Naive thymus-derived CD4-positive, alpha-beta T cell (primary cell): ENCODE data around the gene CFAP99. TPM values are rescaled to one million over a fixed set of nuclear protein-coding genes. Genes with fewer than 3 reads are reported as not detected.

Source experiments
- ATAC-seq: fragments of 150-1000 bp; cut with Tn5 transposase; 2 replicates; pipeline ENCODE4 v1.10.0; 2021; ENCODE audit warnings: mild to moderate bottlenecking, moderate library complexity
- CTCF ChIA-PET: fragments of 350-600 bp; sonication (Branson Sonifier 250); formaldehyde crosslinking; loops from one replicate; lab custom pipeline; 2021; ENCODE audit warnings: antibody characterized with exemption; lab: Charles Lee
- POLR2A ChIA-PET: fragments of 350-600 bp; sonication (Branson Sonifier 250); formaldehyde crosslinking; loops from one replicate; lab custom pipeline; 2021; ENCODE audit warnings: antibody characterized with exemption, inconsistent platforms; lab: Charles Lee
- DNase-seq, 9 donors: peaks; one replicate each; pipeline versions ENCODE4 v3.0.0 to v3.0.0-alpha.2; 2020 to 2022; ENCODE audit warnings: mixed read lengths in 1 of 9
- H3K27ac ChIP-seq: one replicate; pipeline ENCODE4 v1.7.0; 2013; ENCODE audit warnings: mild to moderate bottlenecking, low read depth, low read length, moderate library complexity
- H3K27me3 ChIP-seq, 2 donors: one replicate each; pipeline ENCODE4 v1.7.0; 2013; ENCODE audit warnings: low read length in 2 of 2, mild to moderate bottlenecking in 2 of 2, moderate library complexity in 2 of 2; ENCODE audit not compliant: control insufficient read depth in 2 of 2, insufficient read depth in 2 of 2
- H3K36me3 ChIP-seq, 3 experiments: 1 replicate in 2 of 3; 2 replicates in 1 of 3; pipeline ENCODE4 v1.7.0; 2013; ENCODE audit warnings: low read length in 3 of 3, mild to moderate bottlenecking in 3 of 3, moderate library complexity in 1 of 3; ENCODE audit not compliant: insufficient read depth in 3 of 3, control insufficient read depth in 2 of 3
- H3K4me1 ChIP-seq, 2 donors: one replicate each; pipeline ENCODE4 v1.7.0; 2013; ENCODE audit warnings: low read length in 2 of 2, mild to moderate bottlenecking in 2 of 2, moderate library complexity in 1 of 2; ENCODE audit not compliant: control insufficient read depth in 2 of 2, insufficient read depth in 2 of 2
- H3K4me3 ChIP-seq: 2 replicates; pipeline ENCODE4 v1.7.0; 2013; ENCODE audit warnings: mild to moderate bottlenecking, low read length
- H3K9me3 ChIP-seq, 3 experiments: 1 replicate in 2 of 3; 2 replicates in 1 of 3; pipeline ENCODE4 v1.7.0; 2013; ENCODE audit warnings: low read length in 3 of 3; ENCODE audit not compliant: control insufficient read depth in 2 of 3
- H3K27ac Mint-ChIP-seq, 9 donors: one replicate each; pipeline ENCODE4 v1.8.0; 2020 to 2022; ENCODE audit warnings: mixed read lengths in 9 of 9, mild to moderate bottlenecking in 8 of 9, moderate library complexity in 5 of 9, inconsistent platforms in 2 of 9
- H3K27me3 Mint-ChIP-seq, 5 donors: one replicate each; pipeline ENCODE4 v1.8.0; 2021 to 2022; ENCODE audit warnings: mixed read lengths in 5 of 5, mild to moderate bottlenecking in 1 of 5
- H3K36me3 Mint-ChIP-seq, 5 donors: one replicate each; pipeline ENCODE4 v1.8.0; 2020 to 2022; ENCODE audit warnings: mixed read lengths in 5 of 5, mild to moderate bottlenecking in 3 of 5, inconsistent platforms in 1 of 5
- H3K4me1 Mint-ChIP-seq, 7 donors: one replicate each; pipeline ENCODE4 v1.8.0; 2020 to 2022; ENCODE audit warnings: mixed read lengths in 7 of 7, mild to moderate bottlenecking in 3 of 7, inconsistent platforms in 1 of 7
- H3K4me3 Mint-ChIP-seq, 10 donors: one replicate each; pipeline ENCODE4 v1.8.0; 2020 to 2022; ENCODE audit warnings: mild to moderate bottlenecking in 10 of 10, mixed read lengths in 10 of 10, moderate library complexity in 6 of 10, inconsistent platforms in 2 of 10
- H3K9me3 Mint-ChIP-seq, 11 donors: one replicate each; pipeline ENCODE4 v1.8.0; 2020 to 2022; ENCODE audit warnings: mixed read lengths in 11 of 11, mild to moderate bottlenecking in 4 of 11, inconsistent platforms in 1 of 11, moderate library complexity in 1 of 11
- intact Hi-C, 2 donors: fragments of 100-400 bp; cut with micrococcal nuclease; formaldehyde crosslinking; loops; one replicate each; pipeline ENCODE4 v1.15.1; 2023
- polyA plus RNA-seq, 2 donors: library from polyadenylated mRNA; unstranded; fragments of 300-500 nt; fragmentation: Illumina TruSeq; gene quantifications; one replicate each; pipeline ENCODE4 v1.2.3, GENCODE V29; 2021
- total RNA-seq, 6 experiments: library from RNA in 5 of 6; stranded (reverse) in 5 of 6; gene quantifications; 1 replicate in 5 of 6; 2 replicates in 1 of 6; pipeline ENCODE4 v1.2.3 and lab custom pipeline; 2021 to 2026

Gene CFAP99
- total and polyA plus RNA-seq, 7 experiments from 2014 or later = 0.12 to 0.27 TPM; not detected in 5

GRCh38 chr4:2406406-2406805 lies 12.3 kb upstream of the CFAP99 start:
- Histone ChIP-seq H3K27ac (no peak overlapping the region), H3K4me3 (no peak overlapping the region), H3K9me3 (no peaks in the 10 kb centered on the region), H3K27me3 (no peaks in the 10 kb centered on the region), H3K36me3 (no peaks in the 10 kb centered on the region), H3K4me1 (peaks cover 21 to 22% of the 10 kb centered on the region in 2 donors)
- Mint-ChIP-seq H3K27me3 (peaks cover 0 to 8% (median 0%) of the 10 kb centered on the region in 5 donors), H3K4me3 (no peak overlapping the region), H3K36me3 (no peaks in the 10 kb centered on the region), H3K9me3 (peaks cover 0 to 2% (median 0%) of the 10 kb centered on the region in 11 donors), H3K4me1 (peaks cover 25 to 50% (median 39%) of the 10 kb centered on the region in 7 donors), H3K27ac (peak overlapping the region in 3 of 9 donors; percentile 55 to 76 (median 57))
- ChIA-PET POLR2A (interaction anchor here (0.8 to 1.0 kb wide), 2 partner anchors 10 to 11 kb away, joined by 3 read pairs; no protein-coding TSS in a partner anchor), CTCF (no interaction called here)
- DNase-seq = no peak
- intact Hi-C loops = no loop called here
- ATAC-seq = no peak

DNA sequence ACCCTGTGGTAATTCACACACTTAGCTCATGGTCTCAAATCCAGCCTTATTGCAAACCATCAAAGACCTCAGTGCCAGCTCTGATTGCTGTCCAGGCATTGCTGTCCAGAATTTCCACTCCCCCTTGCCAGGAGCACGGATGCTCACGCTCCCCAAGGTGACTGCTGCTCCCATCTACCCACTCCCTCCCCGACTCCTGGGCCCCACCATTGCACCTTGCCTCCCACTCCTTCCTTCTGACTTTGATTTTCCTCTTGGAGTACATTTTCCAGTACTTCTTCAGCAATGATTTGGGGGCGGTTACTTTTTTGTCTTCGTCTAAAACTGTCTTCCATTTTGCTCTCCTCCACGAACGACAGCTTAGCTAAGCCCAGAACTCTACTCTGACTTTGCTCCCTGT lies 11.8 kb upstream of the CFAP99 start:
- intact Hi-C loops = no loop called here
- Mint-ChIP-seq H3K9me3 (peaks cover 0 to 2% (median 0%) of the 10 kb centered on the region in 11 donors), H3K4me1 (peaks cover 22 to 50% (median 39%) of the 10 kb centered on the region in 7 donors), H3K27ac (peak overlapping the region in 6 of 9 donors; percentile 10 to 76 (median 50)), H3K27me3 (peaks cover 0 to 8% (median 0%) of the 10 kb centered on the region in 5 donors), H3K36me3 (no peaks in the 10 kb centered on the region), H3K4me3 (no peak overlapping the region)
- no peak overlapping the region for H3K4me3 ChIP-seq
- DNase-seq (no peak), ATAC-seq (no peak)
- POLR2A ChIA-PET = interaction anchor here (0.8 to 1.0 kb wide), 2 partner anchors 9 to 12 kb away, joined by 3 read pairs; no protein-coding TSS in a partner anchor
- peaks cover 21 to 22% of the 10 kb centered on the region in 2 donors for H3K4me1 ChIP-seq
- H3K36me3 ChIP-seq = no peaks in the 10 kb centered on the region
- no peak overlapping the region for H3K27ac ChIP-seq
- H3K9me3 ChIP-seq = no peaks in the 10 kb centered on the region
- H3K27me3 ChIP-seq = no peaks in the 10 kb centered on the region
- CTCF ChIA-PET = no interaction called here

DNA sequence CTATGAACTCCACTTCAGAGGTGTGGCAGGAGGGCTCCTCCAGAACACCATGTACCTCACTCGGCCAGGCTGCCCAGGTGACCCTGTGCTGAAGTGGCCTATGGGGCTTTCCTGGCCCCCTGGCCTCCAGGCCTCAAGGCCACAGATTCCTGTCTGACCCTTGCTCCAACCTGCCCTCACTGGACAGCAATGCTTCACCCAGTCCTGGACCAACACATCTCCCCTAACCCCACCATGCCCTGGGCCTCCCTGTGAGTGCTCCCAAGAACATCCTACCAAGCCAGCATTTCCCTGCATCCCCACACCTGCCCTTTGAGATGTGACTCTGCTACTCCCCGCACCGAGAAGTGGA lies 10.8 kb upstream of the CFAP99 start:
- H3K9me3 Mint-ChIP-seq = peaks cover 0 to 4% (median 0%) of the 10 kb centered on the region in 11 donors
- no peaks in the 10 kb centered on the region for H3K27me3 ChIP-seq
- no peaks in the 10 kb centered on the region for H3K36me3 ChIP-seq
- no peaks in the 10 kb centered on the region for H3K9me3 ChIP-seq
- intact Hi-C loops = no loop called here
- no peak overlapping the region for H3K27ac ChIP-seq
- no peak for ATAC-seq
- no peaks in the 10 kb centered on the region for H3K36me3 Mint-ChIP-seq
- no peak overlapping the region for H3K4me3 Mint-ChIP-seq
- DNase-seq = no peak
- peaks cover 0 to 2% (median 0%) of the 10 kb centered on the region in 5 donors for H3K27me3 Mint-ChIP-seq
- peaks cover 21 to 50% (median 41%) of the 10 kb centered on the region in 7 donors for H3K4me1 Mint-ChIP-seq
- POLR2A ChIA-PET = no interaction called here
- CTCF ChIA-PET = no interaction called here
- H3K4me3 ChIP-seq = no peak overlapping the region
- peak overlapping the region in 4 of 9 donors; percentile 39 to 79 (median 58) for H3K27ac Mint-ChIP-seq
- peaks cover 20 to 23% of the 10 kb centered on the region in 2 donors for H3K4me1 ChIP-seq

- ChIA-PET CTCF (interaction anchor here (0.8 kb wide), 1 partner anchor 158 kb away, joined by 3 read pairs; no protein-coding TSS in a partner anchor), POLR2A (interaction anchor here (1.0 to 1.1 kb wide), 2 partner anchors 88 to 146 kb away, joined by 3 read pairs; partner anchors contain the start of gene MXD4)
- H3K27me3 ChIP-seq = no peaks in the 10 kb centered on the region
- H3K9me3 ChIP-seq = no peaks in the 10 kb centered on the region
- Mint-ChIP-seq H3K36me3 (no peaks in the 10 kb centered on the region), H3K27ac (peak overlapping the region in 4 of 9 donors; percentile 34 to 79 (median 53)), H3K4me3 (no peak overlapping the region), H3K9me3 (peaks cover 0 to 4% (median 0%) of the 10 kb centered on the region in 11 donors), H3K4me1 (peaks cover 24 to 55% (median 46%) of the 10 kb centered on the region in 7 donors), H3K27me3 (peaks cover 0 to 2% (median 0%) of the 10 kb centered on the region in 5 donors)
- no peak overlapping the region for H3K27ac ChIP-seq
- ATAC-seq = no peak
- DNase-seq = no peak
- H3K36me3 ChIP-seq = no peaks in the 10 kb centered on the region
- intact Hi-C loops = no loop called here
- peaks cover 19 to 26% of the 10 kb centered on the region in 2 donors for H3K4me1 ChIP-seq
- H3K4me3 ChIP-seq = no peak overlapping the region
Observed at GRCh38 chr4:2408401-2408958, 10.3 kb upstream of the CFAP99 start.

- intact Hi-C loops = no loop called here
- Mint-ChIP-seq H3K27ac (peak overlapping the region in 2 of 9 donors; percentile 34 to 65), H3K27me3 (peaks cover 0 to 2% (median 0%) of the 10 kb centered on the region in 5 donors), H3K36me3 (no peaks in the 10 kb centered on the region), H3K4me1 (peaks cover 29 to 60% (median 51%) of the 10 kb centered on the region in 7 donors), H3K4me3 (no peak overlapping the region), H3K9me3 (peaks cover 0 to 4% (median 0%) of the 10 kb centered on the region in 11 donors)
- ATAC-seq = no peak
- no peaks in the 10 kb centered on the region for H3K9me3 ChIP-seq
- H3K4me1 ChIP-seq = peaks cover 24 to 31% of the 10 kb centered on the region in 2 donors
- no peaks in the 10 kb centered on the region for H3K36me3 ChIP-seq
- no peak for DNase-seq
- no peak overlapping the region for H3K4me3 ChIP-seq
- CTCF ChIA-PET = interaction anchor here (0.8 kb wide), 1 partner anchor 159 kb away, joined by 3 read pairs; no protein-coding TSS in a partner anchor
- H3K27me3 ChIP-seq = no peaks in the 10 kb centered on the region
- no peak overlapping the region for H3K27ac ChIP-seq
- POLR2A ChIA-PET = interaction anchor here (1.0 to 1.1 kb wide), 3 partner anchors 15 to 147 kb away, joined by 3 read pairs; partner anchors contain the start of gene MXD4
Observed at GRCh38 chr4:2408976-2409375, 9.8 kb upstream of the CFAP99 start.

GRCh38 chr4:2409381-2409783 lies 9.4 kb upstream of the CFAP99 start:
- H3K36me3 Mint-ChIP-seq = peaks cover 0 to 2% (median 0%) of the 10 kb centered on the region in 5 donors
- CTCF ChIA-PET = interaction anchor here (0.8 kb wide), 1 partner anchor 159 kb away, joined by 3 read pairs; no protein-coding TSS in a partner anchor
- H3K27ac ChIP-seq = no peak overlapping the region

More at GRCh38 chr4:2409381-2409783, 9.4 kb upstream of the CFAP99 start:
- peak overlapping the region in 1 of 9 donors; percentile 65 for H3K27ac Mint-ChIP-seq
- Histone ChIP-seq H3K27me3 (no peaks in the 10 kb centered on the region), H3K4me1 (peaks cover 28 to 35% of the 10 kb centered on the region in 2 donors), H3K36me3 (no peaks in the 10 kb centered on the region), H3K4me3 (no peak overlapping the region), H3K9me3 (no peaks in the 10 kb centered on the region)
- H3K4me3 Mint-ChIP-seq = no peak overlapping the region
- intact Hi-C loops = no loop called here
- H3K9me3 Mint-ChIP-seq = peaks cover 0 to 4% (median 0%) of the 10 kb centered on the region in 11 donors
- no peak for ATAC-seq
- peaks cover 33 to 64% (median 52%) of the 10 kb centered on the region in 7 donors for H3K4me1 Mint-ChIP-seq
- POLR2A ChIA-PET = interaction anchor here (1.0 to 1.1 kb wide), 3 partner anchors 16 to 147 kb away, joined by 3 read pairs; partner anchors contain the start of gene MXD4
- peaks cover 0 to under 1% (median 0%) of the 10 kb centered on the region in 5 donors for H3K27me3 Mint-ChIP-seq
- DNase-seq = no peak
